Adrenal gland (tissue), 5 donors: ENCODE data around the gene DET1.

Experiments
- POLR2A ChIP-seq, 2 donors: fragments of 450-650 bp; IDR thresholded peaks; one replicate each; pipeline ENCODE4 v1.6.1; 2017; ENCODE audit warnings: antibody characterized with exemption in 2 of 2, mild to moderate bottlenecking in 2 of 2, moderate library complexity in 1 of 2
- TF ChIP-seq, protein P1 (sequence below), 6 experiments: fragments of 450-650 bp in 4 of 6; fragments of 200-600 bp in 2 of 6; sonication (generic) in 1 of 6; IDR thresholded peaks; 1 replicate in 5 of 6; 2 replicates in 1 of 6; pipeline versions ENCODE4 v1.5.1 to v1.8.0; 2016 to 2021; ENCODE audit warnings: antibody characterized with exemption in 6 of 6, mild to moderate bottlenecking in 2 of 6, moderate library complexity in 1 of 6
- donor health status: DM: no; HTN: no; CAD: no.

DNA sequence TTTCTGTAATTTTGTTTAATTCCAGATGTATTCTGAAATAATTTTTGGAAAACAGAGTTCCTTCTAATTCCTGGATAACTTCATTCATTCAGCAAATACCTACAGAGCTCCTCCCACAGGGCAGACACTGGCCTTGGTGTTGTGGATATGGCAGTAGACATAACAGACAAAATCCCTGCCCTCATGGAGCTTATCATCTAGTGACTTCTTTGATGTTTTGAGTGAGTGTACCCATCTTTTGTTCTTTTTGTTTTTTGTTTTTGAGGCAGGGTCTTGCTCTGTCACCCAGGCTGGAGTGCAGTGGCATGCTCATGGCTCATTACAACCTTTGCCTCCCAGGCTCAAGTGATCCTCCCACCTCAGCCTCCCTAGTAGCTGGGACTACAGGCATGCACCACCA is 21.1 kb downstream of the DET1 start:
- TF ChIP-seq POLR2A (IDR thresholded peaks at IDR 0.05): no peak
- TF ChIP-seq, protein P1, sequence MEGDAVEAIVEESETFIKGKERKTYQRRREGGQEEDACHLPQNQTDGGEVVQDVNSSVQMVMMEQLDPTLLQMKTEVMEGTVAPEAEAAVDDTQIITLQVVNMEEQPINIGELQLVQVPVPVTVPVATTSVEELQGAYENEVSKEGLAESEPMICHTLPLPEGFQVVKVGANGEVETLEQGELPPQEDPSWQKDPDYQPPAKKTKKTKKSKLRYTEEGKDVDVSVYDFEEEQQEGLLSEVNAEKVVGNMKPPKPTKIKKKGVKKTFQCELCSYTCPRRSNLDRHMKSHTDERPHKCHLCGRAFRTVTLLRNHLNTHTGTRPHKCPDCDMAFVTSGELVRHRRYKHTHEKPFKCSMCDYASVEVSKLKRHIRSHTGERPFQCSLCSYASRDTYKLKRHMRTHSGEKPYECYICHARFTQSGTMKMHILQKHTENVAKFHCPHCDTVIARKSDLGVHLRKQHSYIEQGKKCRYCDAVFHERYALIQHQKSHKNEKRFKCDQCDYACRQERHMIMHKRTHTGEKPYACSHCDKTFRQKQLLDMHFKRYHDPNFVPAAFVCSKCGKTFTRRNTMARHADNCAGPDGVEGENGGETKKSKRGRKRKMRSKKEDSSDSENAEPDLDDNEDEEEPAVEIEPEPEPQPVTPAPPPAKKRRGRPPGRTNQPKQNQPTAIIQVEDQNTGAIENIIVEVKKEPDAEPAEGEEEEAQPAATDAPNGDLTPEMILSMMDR (IDR thresholded peaks at IDR 0.05): no peak
